IMR-90 (cell line): Measurements from ENCODE around the gene PTBP2. TPM values are rescaled to one million over a fixed set of nuclear protein-coding genes. Genes with fewer than 3 reads are reported as not detected.

Experiments
- ATAC-seq: fragments of 200-7000 bp; cut with Tn5 transposase; 2 replicates; pipeline ENCODE4 v1.9.1; 2020; ENCODE audit warnings: low read depth, mild to moderate bottlenecking, moderate library complexity
- BruUV-seq: library from RNA; stranded (reverse); fragments of 400-500 nt; replicated peaks from 2 replicates; lab custom pipeline; 2021; lab: Mats Ljungman, UMichigan
- CTCF ChIA-PET: fragments of 300-600 bp; formaldehyde crosslinking; extraction: SDS; loops from one replicate; lab custom pipeline; 2021; ENCODE audit warnings: antibody characterized with exemption; lab: Yijun Ruan, JAX
- POLR2A ChIA-PET: fragments of 300-600 bp; sonication (Branson Sonifier 250); formaldehyde crosslinking; loops from one replicate; lab custom pipeline; 2022; ENCODE audit warnings: antibody characterized with exemption; ENCODE audit not compliant: unreplicated experiment; lab: Charles Lee
- DNase-seq: peaks from one replicate; pipeline ENCODE4 v3.0.0; 2013
- H2AFZ ChIP-seq: replicated peaks from 2 replicates; pipeline ENCODE3; 2013; ENCODE audit warnings: low read length, mild to moderate bottlenecking; ENCODE audit not compliant: poor library complexity
- H2AK5ac ChIP-seq: 2 replicates; pipeline ENCODE4 v1.6.1; 2013; ENCODE audit warnings: low read depth, low read length, inconsistent platforms
- H2AK9ac ChIP-seq: replicated peaks from 2 replicates; pipeline ENCODE3; 2013; ENCODE audit warnings: mild to moderate bottlenecking, low read depth, low read length, moderate library complexity; ENCODE audit not compliant: poor library complexity
- H2BK120ac ChIP-seq: 2 replicates; pipeline ENCODE4 v1.6.1; 2013; ENCODE audit warnings: low read depth, low read length, inconsistent platforms
- H2BK15ac ChIP-seq: 3 replicates; pipeline ENCODE4 v1.6.1; 2013; ENCODE audit warnings: low read depth, low read length, inconsistent platforms
- H2BK20ac ChIP-seq: 2 replicates; pipeline ENCODE4 v1.6.1; 2013; ENCODE audit warnings: low read depth, mild to moderate bottlenecking, inconsistent platforms, low read length, moderate library complexity
- H2BK5ac ChIP-seq: 2 replicates; pipeline ENCODE4 v1.6.1; 2013; ENCODE audit warnings: mild to moderate bottlenecking, low read depth, low read length, inconsistent platforms; ENCODE audit not compliant: poor library complexity, severe bottlenecking
- H3K14ac ChIP-seq: replicated peaks from 2 replicates; pipeline ENCODE4 v1.6.1; 2013; ENCODE audit warnings: low read depth, low read length, inconsistent platforms
- H3K18ac ChIP-seq: 2 replicates; pipeline ENCODE4 v1.6.1; 2013; ENCODE audit warnings: low read depth, low read length, control low read depth
- H3K23ac ChIP-seq: 2 replicates; pipeline ENCODE4 v1.6.1; 2013; ENCODE audit warnings: low read depth, low read length, inconsistent platforms
- H3K27ac ChIP-seq: 2 replicates; pipeline ENCODE4 v1.5.1; 2013; ENCODE audit warnings: mild to moderate bottlenecking, control low read depth, low read length; ENCODE audit not compliant: insufficient read depth
- H3K27me3 ChIP-seq: 2 replicates; pipeline ENCODE4 v1.6.1; 2013; ENCODE audit warnings: low read length; ENCODE audit not compliant: control insufficient read depth, insufficient read depth
- H3K36me3 ChIP-seq: 2 replicates; pipeline ENCODE4 v1.6.1; 2013; ENCODE audit warnings: low read length, mixed read lengths; ENCODE audit not compliant: control insufficient read depth, insufficient read depth
- H3K4ac ChIP-seq: 2 replicates; pipeline ENCODE4 v1.6.1; 2013; ENCODE audit warnings: low read depth, low read length, inconsistent platforms
- H3K4me1 ChIP-seq: 2 replicates; pipeline ENCODE4 v1.6.1; 2013; ENCODE audit warnings: low read length, mixed read lengths; ENCODE audit not compliant: control insufficient read depth, insufficient read depth
- H3K4me2 ChIP-seq: 2 replicates; pipeline ENCODE4 v1.6.1; 2013; ENCODE audit warnings: low read depth, mild to moderate bottlenecking, control low read depth, low read length, moderate library complexity
- H3K4me3 ChIP-seq: 2 replicates; pipeline ENCODE4 v1.5.1; 2013; ENCODE audit warnings: low read depth, mild to moderate bottlenecking, control low read depth, low read length, moderate library complexity; ENCODE audit not compliant: insufficient read depth
- H3K56ac ChIP-seq: 2 replicates; pipeline ENCODE4 v1.6.1; 2013; ENCODE audit warnings: low read length, inconsistent platforms; ENCODE audit not compliant: insufficient read depth; ENCODE audit errors: extremely low read depth
- H3K79me1 ChIP-seq, 2 experiments: 2 replicates each; pipeline ENCODE4 v1.6.1; 2013; ENCODE audit warnings: low read length in 2 of 2, inconsistent platforms in 1 of 2, low read depth in 1 of 2
- H3K9ac ChIP-seq: 2 replicates; pipeline ENCODE4 v1.6.1; 2013; ENCODE audit warnings: low read depth, low read length, control low read depth
- H3K9me1 ChIP-seq: 2 replicates; pipeline ENCODE4 v1.6.1; 2013; ENCODE audit warnings: low read length, inconsistent platforms; ENCODE audit not compliant: insufficient read depth
- H3K9me3 ChIP-seq: 2 replicates; pipeline ENCODE4 v1.6.1; 2013; ENCODE audit warnings: low read length; ENCODE audit not compliant: control insufficient read depth, insufficient read depth
- H4K20me1 ChIP-seq: 2 replicates; pipeline ENCODE4 v1.6.1; 2013; ENCODE audit warnings: low read length, inconsistent platforms; ENCODE audit not compliant: insufficient read depth
- H4K5ac ChIP-seq: 2 replicates; pipeline ENCODE4 v1.6.1; 2013; ENCODE audit warnings: mild to moderate bottlenecking, low read depth, low read length, control low read depth
- H4K8ac ChIP-seq, 2 experiments: 2 replicates each; pipeline ENCODE4 v1.6.1; 2013; ENCODE audit warnings: low read depth in 2 of 2, low read length in 2 of 2, control low read depth in 1 of 2, inconsistent platforms in 1 of 2
- H4K91ac ChIP-seq: 2 replicates; pipeline ENCODE4 v1.6.1; 2013; ENCODE audit warnings: low read depth, low read length, inconsistent platforms; ENCODE audit not compliant: insufficient read depth
- ELK1 ChIP-seq: fragments of 150-350 bp; IDR thresholded peaks from 2 replicates; pipeline ENCODE4 v1.6.1; 2016; ENCODE audit warnings: low read depth, mild to moderate bottlenecking, low read length, moderate library complexity, borderline replicate concordance
- FOS ChIP-seq: fragments of 150-350 bp; IDR thresholded peaks from 2 replicates; pipeline ENCODE4 v1.6.1; 2016; ENCODE audit warnings: low read depth, low read length
- MAFK ChIP-seq: IDR thresholded peaks from 2 replicates; pipeline ENCODE4 v1.6.1; 2012; ENCODE audit warnings: low read depth, low read length, improper control_type of control experiment
- MAZ ChIP-seq: IDR thresholded peaks from 2 replicates; pipeline ENCODE4 v1.6.1; 2012; ENCODE audit warnings: low read depth, mild to moderate bottlenecking, low read length, improper control_type of control experiment, moderate library complexity, borderline replicate concordance
- MXI1 ChIP-seq: IDR thresholded peaks from 2 replicates; pipeline ENCODE4 v1.6.1; 2012; ENCODE audit warnings: low read depth, mild to moderate bottlenecking, low read length, moderate library complexity, borderline replicate concordance
- NFE2L2 ChIP-seq: fragments of 150-350 bp; IDR thresholded peaks from 2 replicates; pipeline ENCODE4 v1.6.1; 2016; ENCODE audit warnings: low read depth, mild to moderate bottlenecking, low read length
- POLR2A ChIP-seq: IDR thresholded peaks from 2 replicates; pipeline ENCODE4 v1.6.1; 2012; ENCODE audit warnings: mild to moderate bottlenecking, low read depth, low read length
- RAD21 ChIP-seq: IDR thresholded peaks from 2 replicates; pipeline ENCODE4 v1.6.1; 2012; ENCODE audit warnings: low read length, improper control_type of control experiment
- RCOR1 ChIP-seq: IDR thresholded peaks from 2 replicates; pipeline ENCODE4 v1.6.1; 2012; ENCODE audit warnings: mild to moderate bottlenecking, low read length, improper control_type of control experiment; ENCODE audit not compliant: insufficient replicate concordance
- RFX5 ChIP-seq: IDR thresholded peaks from 2 replicates; pipeline ENCODE4 v1.8.0; 2012; ENCODE audit warnings: low read depth, mild to moderate bottlenecking, low read length, moderate library complexity
- WGBS, 2 experiments: methylation state at CpG; one replicate each; pipeline versions ENCODE4 v1.1.5 to v1.1.7; 2013; ENCODE audit warnings: missing lambda C conversion rate in 2 of 2; ENCODE audit not compliant: insufficient read length in 1 of 2; ENCODE audit errors: extremely low coverage in 2 of 2; 5-methylcytosine and 5-hydroxymethylcytosine counted together
- dilution Hi-C: fragments of 300-500 bp; cut with HindIII; formaldehyde crosslinking; loops from one replicate; pipeline ENCODE4 v1.14.3; 2018; ENCODE audit warnings: low sequenced_read_pairs; ENCODE audit not compliant: unreplicated experiment
- in situ Hi-C: fragments of 300-500 bp; cut with MboI; formaldehyde crosslinking; loops from 3 replicates; pipeline ENCODE4 v1.14.3; 2019; ENCODE audit warnings: low sequenced_read_pairs, inconsistent platforms, mixed read lengths
- intact Hi-C: fragments of 100-400 bp; cut with micrococcal nuclease; formaldehyde crosslinking; loops from 2 replicates; pipeline ENCODE4 v1.10.0; 2022
- polyA plus RNA-seq, 3 experiments: library from polyadenylated mRNA; depleted of rRNA; stranded (reverse); fragments of >200 nt; gene quantifications; 2 replicates each; pipeline ENCODE4 v1.2.3, GENCODE V29; 2012; ENCODE audit warnings: low replicate concordance in 1 of 3
- total RNA-seq: library from RNA; depleted of rRNA; stranded (reverse); fragments of >200 nt; gene quantifications from 2 replicates; pipeline ENCODE4 v1.2.3, GENCODE V29; 2012

PTBP2 gene
- total and polyA plus RNA-seq, 2 of the 4 experiments (the other 2 are of a cell fraction) = 9.7 to 37.8 TPM

DNA sequence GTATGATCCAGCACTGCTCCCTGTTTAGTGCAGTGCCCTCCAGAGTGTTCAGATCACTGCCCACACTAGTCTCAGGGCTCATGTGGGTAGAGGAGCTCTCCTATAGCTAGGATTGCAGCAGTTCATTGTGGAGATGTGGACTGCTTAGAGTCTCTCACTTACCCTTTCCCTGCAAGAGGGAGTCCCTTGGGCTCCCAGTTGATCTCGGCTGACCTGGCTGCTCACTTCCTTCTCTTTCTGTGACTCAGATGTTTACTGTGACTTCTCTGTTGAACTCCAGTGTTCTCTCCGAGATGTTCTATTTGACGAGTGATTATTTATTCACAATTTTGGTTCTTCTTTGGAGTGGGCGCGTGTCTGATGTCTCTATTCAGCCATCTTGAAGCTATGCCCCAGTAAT lies 141.9 kb downstream of the PTBP2 start:
- 0 out of 2 replicates have a peak overlapping the region, but pooled peaks have one; percentile 14 for H4K91ac ChIP-seq
- H2BK15ac ChIP-seq = peak overlapping the region; percentile 27; the same call in 1 of the 3 replicates
- no peak overlapping the region for H4K5ac ChIP-seq
- BruUV-seq = no TSS peak
- H3K56ac ChIP-seq = no peak overlapping the region
- H3K27ac ChIP-seq = no peak overlapping the region
- in situ Hi-C loops (no loop called here), dilution Hi-C loops (no loop called here), intact Hi-C loops (no loop called here)
- ChIA-PET CTCF (no interaction called here), POLR2A (no interaction called here)
- H3K9ac ChIP-seq = no peak overlapping the region
- H3K4ac ChIP-seq = peak overlapping the region; percentile 47
- H2BK5ac ChIP-seq = no peak overlapping the region
- H3K36me3 ChIP-seq = no peaks in the 10 kb centered on the region
- H3K4me3 ChIP-seq = no peak overlapping the region
- no peak for ATAC-seq
- no peak overlapping the region for H3K18ac ChIP-seq
- no peaks in the 10 kb centered on the region; the same call in 1 of the 2 replicates for H3K9me3 ChIP-seq
- H4K8ac ChIP-seq = peak overlapping the region in 1 of 2 experiments; percentile 21; a peak in 1 of 4 replicates
- no peaks in the 10 kb centered on the region for H3K79me1 ChIP-seq
- H3K14ac ChIP-seq = 0 out of 2 replicates have a peak overlapping the region, but pooled peaks have one; percentile 28
- no peak overlapping the region for H3K4me2 ChIP-seq
- H3K23ac ChIP-seq = no peak overlapping the region
- H3K27me3 ChIP-seq = no peaks in the 10 kb centered on the region
- WGBS, 2 experiments = 60% methylated on average over 1 of the region's 5 CpGs; no CpG with 5 or more reads in 1 of the 2 experiments
- no peaks in the 10 kb centered on the region for H4K20me1 ChIP-seq
- no peak overlapping the region; the same call in 1 of the 2 replicates for H2AK5ac ChIP-seq
- H2BK20ac ChIP-seq = peak overlapping the region; percentile 59; the same call in 1 of the 2 replicates
- TF ChIP-seq ELK1 (no peak), MXI1 (no peak), RFX5 (no peak), FOS (no peak), MAZ (no peak), RAD21 (no peak), RCOR1 (no peak), MAFK (no peak), NFE2L2 (no peak), POLR2A (no peak)
- H3K4me1 ChIP-seq = peaks cover 6% of the 10 kb centered on the region
- DNase-seq = no peak
- H3K9me1 ChIP-seq = no peaks in the 10 kb centered on the region
- peak overlapping the region; percentile 58 for H2AFZ ChIP-seq
- no peak overlapping the region for H2AK9ac ChIP-seq
- no peak overlapping the region for H2BK120ac ChIP-seq
